Esophagus muscularis mucosa (tissue), 4 donors: Measurements from ENCODE around the gene SUGP2. TPM values are rescaled to one million over a fixed set of nuclear protein-coding genes. Genes with fewer than 3 reads are reported as not detected.
A peak's percentile ranks its signal among the peaks of the same experiment; 100 is the strongest.

ENCODE experiments used
- DNase-seq: peaks from one replicate; pipeline ENCODE4 v3.0.0-alpha.2; 2017; ENCODE audit errors: extremely low spot score
- H3K27ac ChIP-seq, 4 donors: fragments of 200-600 bp; sonication (generic); replicated peaks in 1 of 4; 1 replicate in 3 of 4; 2 replicates in 1 of 4; pipeline ENCODE4 v1.5.1; 2016 to 2019; ENCODE audit warnings: mild to moderate bottlenecking in 1 of 4
- H3K27me3 ChIP-seq, 4 donors: fragments of 200-600 bp; sonication (generic); one replicate each; pipeline versions ENCODE4 v1.5.1 to v1.6.0; 2016 to 2019
- H3K36me3 ChIP-seq, 4 donors: fragments of 200-600 bp; sonication (generic); one replicate each; pipeline ENCODE4 v1.5.1; 2016 to 2019
- H3K4me1 ChIP-seq, 4 donors: fragments of 200-600 bp; sonication (generic); one replicate each; pipeline ENCODE4 v1.5.1; 2016 to 2019
- H3K4me3 ChIP-seq, 4 donors: fragments of 200-600 bp; sonication (generic); 1 replicate in 2 of 4; 2 replicates in 2 of 4; pipeline ENCODE4 v1.5.1; 2016 to 2019; ENCODE audit warnings: mild to moderate bottlenecking in 4 of 4, moderate library complexity in 1 of 4
- H3K9me3 ChIP-seq, 4 donors: fragments of 200-600 bp; sonication (generic); 1 replicate in 3 of 4; 2 replicates in 1 of 4; pipeline ENCODE4 v1.5.1; 2016 to 2019
- CTCF ChIP-seq, 3 experiments: fragments of 200-600 bp in 2 of 3; fragments of 450-650 bp in 1 of 3; sonication (generic) in 2 of 3; IDR thresholded peaks; one replicate each; pipeline ENCODE4 v1.5.1; 2017 to 2019; ENCODE audit warnings: antibody characterized with exemption in 3 of 3, mild to moderate bottlenecking in 2 of 3, moderate library complexity in 1 of 3
- EP300 ChIP-seq: sonication (generic); formaldehyde crosslinking; IDR thresholded peaks from one replicate; pipeline ENCODE4 v1.6.1; 2017; ENCODE audit warnings: antibody characterized with exemption
- POLR2A ChIP-seq: fragments of 450-650 bp; IDR thresholded peaks from one replicate; pipeline ENCODE4 v1.6.1; 2017; ENCODE audit warnings: antibody characterized with exemption, moderate library complexity, mild to moderate bottlenecking, low read depth
- POLR2AphosphoS5 ChIP-seq, 2 donors: sonication (generic); formaldehyde crosslinking; IDR thresholded peaks; one replicate each; pipeline ENCODE4 v1.6.1; 2017; ENCODE audit warnings: antibody characterized with exemption in 2 of 2
- WGBS: methylation state at CpG from one replicate; pipeline ENCODE4 v1.1.5; 2018; 5-methylcytosine and 5-hydroxymethylcytosine counted together
- intact Hi-C: fragments of 100-400 bp; cut with DNase I; formaldehyde crosslinking; loops from one replicate; pipeline ENCODE4 v1.15.1; 2023
- total RNA-seq, 4 donors: library from RNA; depleted of rRNA; stranded (reverse); fragments of >200 nt; gene quantifications; one replicate each; pipeline versions ENCODE4 v1.1.0 to v1.2.1, GENCODE V29; 2016

Gene SUGP2
- total RNA-seq, 4 donors from 2014 or later: 23.1 to 45.7 (median 32.0) TPM

- TF ChIP-seq POLR2AphosphoS5 (IDR thresholded peaks at IDR 0.05): peak; percentile 74 to 76
- TF ChIP-seq CTCF (IDR thresholded peaks at IDR 0.05): peak in 1 of 3 experiments; percentile 27
- no peak for TF ChIP-seq POLR2A
- Histone ChIP-seq H3K4me3 (peak within 1 kb of the TSS; percentile 87 to 95 (median 90)), H3K27me3 (no peaks in the 10 kb centered on the region), H3K36me3 (peaks cover 0 to 16% (median 6%) of the 10 kb centered on the region in 4 donors), H3K9me3 (no peaks in the 10 kb centered on the region), H3K4me1 (peaks cover 29 to 48% (median 30%) of the 10 kb centered on the region in 4 donors), H3K27ac (peak within 1 kb of the TSS; percentile 72 to 90 (median 86))
- WGBS: 3% methylated on average over 45 of the region's 77 CpGs
- intact Hi-C loops: no loop called here
- DNase-seq: peak; percentile 100
These were observed 30.1 kb upstream of the SUGP2 start, which contains the start of gene SLC25A42 for GRCh38 chr19:19063183-19064097. Gene SLC25A42, plus strand, starts transcription at chr19:19063994. Its CDS starts 32,131 bp downstream, at chr19:19096125.

DNA sequence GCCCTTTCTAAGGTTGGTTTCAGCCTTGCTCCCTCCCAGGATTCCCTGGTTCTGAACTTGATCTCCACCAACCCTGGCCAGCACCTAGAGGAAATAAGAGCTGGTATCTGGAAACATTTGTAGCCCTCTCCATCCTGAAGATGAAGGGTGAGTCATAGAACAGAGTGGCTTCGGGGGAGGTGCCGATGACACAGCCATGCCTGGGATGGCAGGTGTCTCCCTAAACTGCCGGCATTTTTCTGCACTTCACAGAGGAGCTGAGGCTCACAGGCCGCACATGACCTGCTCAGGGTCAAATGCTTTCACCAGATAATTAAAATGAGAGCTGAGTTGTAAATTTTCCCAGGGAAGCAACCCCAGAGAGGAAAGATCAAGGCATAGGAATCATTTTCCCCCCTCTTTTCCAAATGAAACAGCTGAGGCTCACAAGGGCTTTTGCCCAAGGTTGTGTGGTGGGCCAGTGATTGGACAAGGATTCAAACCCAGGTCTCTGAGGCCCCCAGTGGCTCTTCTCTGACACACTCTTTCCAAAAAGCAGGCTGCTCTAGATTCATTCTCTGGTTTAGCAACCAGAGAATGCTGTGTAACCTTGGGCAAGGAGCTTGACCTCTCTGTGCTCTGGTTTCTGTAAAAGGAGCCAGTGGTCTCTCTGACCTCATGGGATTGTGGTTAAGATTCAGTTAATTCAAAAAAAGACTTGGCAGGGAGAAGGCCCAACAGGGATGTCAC, 29.3 kb upstream of the SUGP2 start:
- 67% methylated on average over 2 of the region's 4 CpGs for WGBS
- DNase-seq: no peak

DNA sequence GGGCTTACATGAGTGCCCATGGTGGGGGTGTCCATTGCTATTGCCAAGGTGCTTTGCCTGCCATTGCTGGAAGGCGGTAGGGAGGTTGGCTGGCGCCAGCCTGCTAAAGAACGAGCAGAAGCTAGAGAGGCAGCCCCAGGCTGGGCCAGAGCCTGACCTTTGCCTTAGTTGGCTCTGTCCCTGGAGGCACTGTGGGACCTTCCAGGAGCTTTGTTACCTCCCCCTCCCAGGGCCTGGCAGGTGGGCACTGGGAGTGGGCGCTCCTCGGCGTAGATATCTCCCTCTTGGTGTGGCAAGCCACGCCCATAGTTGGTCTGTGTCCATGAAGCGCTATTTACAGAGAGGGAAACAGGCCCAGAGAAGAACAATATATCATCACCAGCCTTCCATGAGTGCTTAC, 28.2 kb upstream of the SUGP2 start:
- no peak for DNase-seq
- TF ChIP-seq POLR2A: no peak
- TF ChIP-seq EP300: no peak
- no peak for TF ChIP-seq POLR2AphosphoS5 (IDR thresholded peaks at IDR 0.05)
- no peak for TF ChIP-seq CTCF (IDR thresholded peaks at IDR 0.05)
- intact Hi-C loops: no loop called here
- 94% methylated on average over 8 of the region's 8 CpGs for WGBS
- Histone ChIP-seq H3K9me3 (no peaks in the 10 kb centered on the region), H3K4me1 (peaks cover 23 to 38% (median 29%) of the 10 kb centered on the region in 4 donors), H3K36me3 (peaks cover 14 to 35% (median 24%) of the 10 kb centered on the region in 4 donors), H3K27me3 (no peaks in the 10 kb centered on the region), H3K4me3 (no peak overlapping the region), H3K27ac (no peak overlapping the region)

More for the DNA sequence above, 29.3 kb upstream of the SUGP2 start:
- Histone ChIP-seq H3K4me3 (peak overlapping the region; percentile 87 to 95 (median 90)), H3K4me1 (peaks cover 23 to 47% (median 29%) of the 10 kb centered on the region in 4 donors), H3K27me3 (no peaks in the 10 kb centered on the region), H3K36me3 (peaks cover 7 to 24% (median 14%) of the 10 kb centered on the region in 4 donors), H3K27ac (peak overlapping the region; percentile 70 to 90 (median 86)), H3K9me3 (no peaks in the 10 kb centered on the region)
- intact Hi-C loops: no loop called here
- TF ChIP-seq CTCF (IDR thresholded peaks at IDR 0.05) (no peak), POLR2A (no peak), POLR2AphosphoS5 (IDR thresholded peaks at IDR 0.05) (no peak), EP300 (no peak)

DNA sequence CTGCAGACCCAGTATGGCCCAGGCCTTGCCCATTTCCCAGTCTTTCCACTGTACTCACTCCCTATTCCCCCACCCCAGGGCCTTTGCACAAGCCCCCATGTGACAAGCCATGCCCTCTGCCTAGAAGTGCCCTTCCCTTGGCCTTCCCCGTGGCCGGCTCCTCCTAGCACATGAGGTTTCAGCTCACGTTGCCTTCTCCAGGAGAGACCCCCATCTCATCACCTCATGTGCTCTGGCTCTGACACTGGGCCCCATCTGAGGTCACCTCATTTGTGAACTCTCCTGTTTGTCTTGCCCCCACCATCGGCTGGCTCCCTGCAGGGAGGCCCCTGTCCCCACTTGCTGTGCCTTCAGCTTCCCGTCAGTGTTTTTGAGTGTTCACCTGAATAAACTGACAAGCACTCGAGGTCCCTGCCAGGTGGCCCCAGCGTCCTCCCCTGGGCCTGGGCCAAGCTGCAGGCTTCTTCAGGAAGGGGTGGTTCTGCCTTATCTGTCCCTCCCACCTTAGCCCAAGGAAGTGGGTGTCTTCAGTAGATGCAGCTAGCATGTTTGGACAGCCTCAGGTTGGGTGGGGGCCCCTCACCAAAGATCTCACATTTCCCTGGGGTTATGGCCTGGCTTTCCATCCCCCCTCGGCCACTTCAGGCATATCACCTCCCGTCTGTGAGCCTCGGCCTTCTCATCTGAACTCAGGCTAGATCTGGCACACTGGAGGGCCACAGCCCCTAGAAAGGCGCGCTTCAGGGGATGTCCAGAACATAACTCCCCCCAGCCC, 26.7 kb upstream of the SUGP2 start:
- intact Hi-C loops: no loop called here
- Histone ChIP-seq H3K36me3 (peaks cover 25 to 49% (median 34%) of the 10 kb centered on the region in 4 donors), H3K27me3 (no peaks in the 10 kb centered on the region), H3K4me3 (no peak overlapping the region), H3K9me3 (no peaks in the 10 kb centered on the region), H3K4me1 (peaks cover 17 to 25% (median 17%) of the 10 kb centered on the region in 4 donors), H3K27ac (no peak overlapping the region)
- no peak for TF ChIP-seq CTCF (IDR thresholded peaks at IDR 0.05)
- no peak for TF ChIP-seq POLR2A
- TF ChIP-seq EP300: no peak
- TF ChIP-seq POLR2AphosphoS5 (IDR thresholded peaks at IDR 0.05): no peak
- WGBS: 82% methylated on average over 12 of the region's 12 CpGs
- DNase-seq: no peak
